Colonic mucosa (tissue), 4 donors: Measurements from ENCODE around the gene EVI5. TPM values are rescaled to one million over a fixed set of nuclear protein-coding genes. Genes with fewer than 3 reads are reported as not detected.

Source experiments
- DNase-seq: peaks from one replicate; pipeline ENCODE4 v3.0.0-alpha.2; 2020
- H3K27ac ChIP-seq: fragments of 200-600 bp; one replicate; pipeline ENCODE4 v1.8.0; 2021
- H3K27me3 ChIP-seq: fragments of 200-600 bp; one replicate; pipeline ENCODE4 v1.8.0; 2021
- H3K36me3 ChIP-seq: fragments of 200-600 bp; one replicate; pipeline ENCODE4 v1.8.0; 2021
- H3K4me1 ChIP-seq: fragments of 200-600 bp; one replicate; pipeline ENCODE4 v1.8.0; 2021; ENCODE audit warnings: mild to moderate bottlenecking
- H3K4me3 ChIP-seq: fragments of 200-600 bp; one replicate; pipeline ENCODE4 v1.8.0; 2021
- H3K9ac ChIP-seq, 2 donors: one replicate each; pipeline ENCODE4 v1.7.0; 2013; ENCODE audit warnings: control low read depth in 2 of 2, low read depth in 2 of 2, low read length in 2 of 2
- H3K9me3 ChIP-seq: fragments of 200-600 bp; one replicate; pipeline ENCODE4 v1.8.0; 2021
- intact Hi-C: fragments of 100-400 bp; cut with DNase I; formaldehyde crosslinking; loops from one replicate; pipeline ENCODE4 v1.14.1; 2022
- total RNA-seq, 2 donors: library from RNA; stranded (reverse); fragmentation: NEBNext Ultra II Directional in 1 of 2; extraction: Animal tissue kit (Norgen Biotek cat#: 25700) in 1 of 2; gene quantifications; one replicate each; pipeline ENCODE4 v1.2.1, GENCODE V29; 2021
- TF ChIP-seq, protein P1 (sequence below): fragments of 200-600 bp; IDR thresholded peaks from one replicate; pipeline ENCODE4 v1.8.0; 2022; ENCODE audit warnings: antibody characterized with exemption, mild to moderate bottlenecking
- donor health status: healthy.
- donor health status: DM: no; HTN: no; CAD: no.
- donor health status: DM: no; HTN: no; CAD: no.

EVI5 gene
- total RNA-seq, 2 donors from 2014 or later, result 23.9 to 29.0 TPM

DNA sequence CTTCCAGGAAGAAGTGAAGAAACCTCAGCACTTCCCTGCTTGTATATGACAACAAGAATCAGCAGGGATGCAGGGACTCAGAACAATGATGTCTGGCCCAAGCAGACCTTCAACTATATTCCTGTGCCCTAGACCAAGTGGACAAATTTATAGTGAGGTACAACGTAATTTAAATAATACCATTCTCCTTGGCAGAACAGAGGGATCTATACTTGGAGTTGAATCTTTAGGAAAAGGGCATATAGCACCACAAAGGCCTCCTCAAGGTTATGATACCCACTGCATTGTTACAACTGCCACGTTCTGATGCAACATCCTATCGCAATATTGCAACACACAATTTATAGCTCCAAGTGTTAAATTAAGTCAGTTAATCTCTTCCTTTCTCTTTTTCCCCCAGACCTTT, 269.1 kb downstream of the EVI5 start:
- TF ChIP-seq, protein P1, sequence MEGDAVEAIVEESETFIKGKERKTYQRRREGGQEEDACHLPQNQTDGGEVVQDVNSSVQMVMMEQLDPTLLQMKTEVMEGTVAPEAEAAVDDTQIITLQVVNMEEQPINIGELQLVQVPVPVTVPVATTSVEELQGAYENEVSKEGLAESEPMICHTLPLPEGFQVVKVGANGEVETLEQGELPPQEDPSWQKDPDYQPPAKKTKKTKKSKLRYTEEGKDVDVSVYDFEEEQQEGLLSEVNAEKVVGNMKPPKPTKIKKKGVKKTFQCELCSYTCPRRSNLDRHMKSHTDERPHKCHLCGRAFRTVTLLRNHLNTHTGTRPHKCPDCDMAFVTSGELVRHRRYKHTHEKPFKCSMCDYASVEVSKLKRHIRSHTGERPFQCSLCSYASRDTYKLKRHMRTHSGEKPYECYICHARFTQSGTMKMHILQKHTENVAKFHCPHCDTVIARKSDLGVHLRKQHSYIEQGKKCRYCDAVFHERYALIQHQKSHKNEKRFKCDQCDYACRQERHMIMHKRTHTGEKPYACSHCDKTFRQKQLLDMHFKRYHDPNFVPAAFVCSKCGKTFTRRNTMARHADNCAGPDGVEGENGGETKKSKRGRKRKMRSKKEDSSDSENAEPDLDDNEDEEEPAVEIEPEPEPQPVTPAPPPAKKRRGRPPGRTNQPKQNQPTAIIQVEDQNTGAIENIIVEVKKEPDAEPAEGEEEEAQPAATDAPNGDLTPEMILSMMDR, result no peak
- H3K36me3 ChIP-seq, result no peaks in the 10 kb centered on the region
- H3K4me3 ChIP-seq, result no peak overlapping the region
- H3K9ac ChIP-seq, result no peak overlapping the region
- H3K9me3 ChIP-seq, result no peaks in the 10 kb centered on the region
- DNase-seq, result no peak
- intact Hi-C loops, result no loop called here
- H3K27ac ChIP-seq, result no peak overlapping the region
- H3K27me3 ChIP-seq, result no peaks in the 10 kb centered on the region
- H3K4me1 ChIP-seq, result no peaks in the 10 kb centered on the region

DNA sequence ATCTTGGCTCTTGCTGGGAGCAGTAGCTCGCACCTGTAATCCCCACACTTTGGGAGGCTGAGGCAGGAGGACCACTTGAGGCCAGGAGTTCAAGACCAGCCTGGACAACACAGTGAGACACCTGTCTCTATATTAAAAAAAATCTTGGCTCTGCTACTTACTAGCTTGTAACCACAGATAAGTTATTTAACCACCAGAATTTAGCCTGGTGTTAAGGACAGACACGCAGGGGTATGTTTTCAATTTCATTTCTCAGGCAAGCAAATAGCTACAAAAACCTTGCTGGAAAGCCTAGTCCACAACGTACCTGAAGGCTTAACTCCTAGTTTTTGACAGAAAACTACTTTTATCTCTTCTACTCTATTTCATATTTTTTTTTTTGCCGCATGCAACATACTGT, 273.4 kb downstream of the EVI5 start:
- Histone ChIP-seq H3K9me3 (no peaks in the 10 kb centered on the region), H3K9ac (no peak overlapping the region), H3K4me3 (no peak overlapping the region), H3K27me3 (no peaks in the 10 kb centered on the region), H3K4me1 (no peaks in the 10 kb centered on the region), H3K27ac (no peak overlapping the region), H3K36me3 (no peaks in the 10 kb centered on the region)
- DNase-seq, result no peak
- TF ChIP-seq, protein P1, result no peak
- intact Hi-C loops, result no loop called here

DNA sequence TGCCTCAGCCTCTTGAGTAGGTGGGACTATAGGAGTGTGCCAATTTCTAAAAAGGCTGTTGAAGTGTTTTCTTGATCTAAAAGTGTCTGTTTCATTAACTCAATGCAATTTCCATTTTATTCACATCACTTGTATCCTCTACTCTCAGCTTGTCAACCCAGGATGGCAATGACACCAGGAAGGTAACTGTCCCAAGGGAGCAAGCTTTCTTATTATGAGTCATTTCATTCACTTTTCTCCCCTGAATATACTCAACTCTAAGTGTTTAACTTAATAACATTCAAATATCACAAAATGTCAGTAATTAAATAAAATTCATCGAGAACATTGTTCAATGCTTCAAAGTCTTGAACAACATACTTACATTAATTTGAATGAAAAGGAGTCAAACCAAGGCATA, 275.3 kb downstream of the EVI5 start:
- DNase-seq, result no peak
- no peaks in the 10 kb centered on the region for H3K27me3 ChIP-seq
- no peak overlapping the region for H3K27ac ChIP-seq
- no peak overlapping the region for H3K9ac ChIP-seq
- H3K9me3 ChIP-seq, result no peaks in the 10 kb centered on the region
- no peak overlapping the region for H3K4me3 ChIP-seq
- no peaks in the 10 kb centered on the region for H3K36me3 ChIP-seq
- TF ChIP-seq, protein P1, result no peak
- intact Hi-C loops, result no loop called here
- H3K4me1 ChIP-seq, result no peaks in the 10 kb centered on the region

DNA sequence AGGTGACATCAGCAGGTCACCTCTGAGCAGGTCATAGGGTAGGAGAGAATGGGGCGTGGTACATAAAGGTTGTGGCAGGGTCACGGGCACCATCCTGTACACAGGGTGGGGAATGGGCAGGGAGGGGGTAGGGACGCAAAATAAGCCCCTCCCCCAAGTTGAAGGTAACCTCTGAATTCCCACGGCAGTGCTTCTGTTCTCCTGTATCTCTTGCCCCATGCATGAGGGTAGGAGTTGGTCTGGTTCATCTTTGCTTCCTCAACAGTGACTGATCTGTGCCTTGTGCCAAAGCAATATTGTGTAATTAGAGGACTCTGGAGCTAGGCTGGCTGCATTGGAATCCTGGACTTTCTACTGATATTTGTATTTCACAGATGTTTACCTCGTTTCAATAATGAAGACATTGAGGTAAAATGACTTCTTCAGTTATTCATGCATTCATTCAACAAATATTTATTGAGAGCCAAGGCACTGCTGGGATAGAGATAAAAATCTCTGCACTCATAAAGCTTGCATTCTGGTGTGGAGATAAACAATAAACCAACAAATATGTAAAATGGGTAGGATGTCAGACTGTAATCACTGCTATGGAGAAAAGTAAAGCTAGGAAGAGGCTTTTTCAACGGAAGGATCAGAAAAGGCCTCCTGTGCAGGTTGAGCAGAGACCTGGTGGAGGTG, 279.8 kb downstream of the EVI5 start:
- no peak overlapping the region for H3K9ac ChIP-seq
- DNase-seq, result no peak
- H3K27me3 ChIP-seq, result no peaks in the 10 kb centered on the region
- TF ChIP-seq, protein P1, result no peak
- no peak overlapping the region for H3K27ac ChIP-seq
- no peak overlapping the region for H3K4me3 ChIP-seq
- H3K9me3 ChIP-seq, result no peaks in the 10 kb centered on the region
- no peaks in the 10 kb centered on the region for H3K4me1 ChIP-seq
- intact Hi-C loops, result no loop called here
- no peaks in the 10 kb centered on the region for H3K36me3 ChIP-seq

DNA sequence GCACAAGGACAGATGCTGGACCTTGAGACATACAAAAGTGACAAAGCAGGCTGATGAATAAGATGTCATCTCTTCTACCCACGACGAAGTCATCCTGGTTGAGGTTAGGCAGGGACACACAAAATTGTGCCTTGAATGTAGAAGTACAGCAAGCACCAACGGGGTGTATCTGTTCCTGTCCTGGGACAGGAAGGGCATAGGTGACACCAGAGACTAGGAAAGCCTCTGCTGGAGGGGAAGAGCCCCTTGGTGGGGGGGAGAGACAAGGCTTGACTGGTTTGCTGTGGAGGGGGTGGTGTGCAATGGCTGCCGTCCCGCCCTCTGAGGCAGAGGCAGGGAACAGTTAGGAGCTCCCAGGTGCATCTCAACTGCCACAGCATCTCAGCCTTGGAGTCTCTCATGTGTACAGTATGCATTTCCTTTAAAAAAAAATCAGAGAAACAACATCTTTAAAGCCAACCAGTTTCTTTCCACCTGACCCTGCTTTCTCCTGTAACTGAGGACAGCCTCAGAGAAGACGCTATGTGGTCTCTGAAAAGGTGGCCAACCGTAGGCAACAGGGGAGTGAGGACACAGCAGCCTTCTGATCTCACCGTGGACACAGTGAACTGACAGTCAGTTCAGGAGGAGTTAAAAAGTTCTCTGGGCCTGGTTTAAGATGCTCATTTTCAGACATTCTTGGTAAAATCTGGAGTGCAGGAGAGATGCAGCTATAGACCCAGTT, 280.5 kb downstream of the EVI5 start:
- H3K27ac ChIP-seq, result no peak overlapping the region
- no peak overlapping the region for H3K9ac ChIP-seq
- no peak overlapping the region for H3K4me3 ChIP-seq
- no peaks in the 10 kb centered on the region for H3K36me3 ChIP-seq
- intact Hi-C loops, result no loop called here
- H3K27me3 ChIP-seq, result no peaks in the 10 kb centered on the region
- TF ChIP-seq, protein P1, result no peak
- no peaks in the 10 kb centered on the region for H3K4me1 ChIP-seq
- DNase-seq, result no peak
- H3K9me3 ChIP-seq, result no peaks in the 10 kb centered on the region
